Ovary (tissue), 9 donors: ENCODE measurements around the gene CPEB4. TPM values are rescaled to one million over a fixed set of nuclear protein-coding genes. Genes with fewer than 3 reads are reported as not detected.

Source experiments
- DNase-seq, 5 donors: peaks; one replicate each; pipeline ENCODE4 v3.0.0-alpha.2; 2019 to 2020
- H3K27ac ChIP-seq, 2 donors: fragments of 200-600 bp; one replicate each; pipeline versions ENCODE4 v1.5.1 to v1.8.0; 2019 to 2022
- H3K27me3 ChIP-seq: fragments of 200-600 bp; one replicate; pipeline ENCODE4 v1.8.0; 2022
- H3K36me3 ChIP-seq: fragments of 200-600 bp; sonication (generic); one replicate; pipeline ENCODE4 v1.5.1; 2019
- H3K4me1 ChIP-seq: one replicate; pipeline ENCODE4 v1.8.1; 2013; ENCODE audit warnings: mild to moderate bottlenecking, moderate library complexity; ENCODE audit not compliant: insufficient read depth
- H3K4me3 ChIP-seq: fragments of 200-600 bp; sonication (generic); one replicate; pipeline ENCODE4 v1.5.1; 2017
- H3K9me3 ChIP-seq, 2 donors: fragments of 200-600 bp in 1 of 2; sonication (generic) in 1 of 2; one replicate each; pipeline versions ENCODE4 v1.5.1 to v1.8.1; 2013 to 2019; ENCODE audit warnings: mild to moderate bottlenecking in 1 of 2, moderate library complexity in 1 of 2
- CTCF ChIP-seq, 3 donors: fragments of 450-650 bp in 2 of 3; fragments of 200-600 bp in 1 of 3; IDR thresholded peaks; one replicate each; pipeline versions ENCODE4 v1.5.1 to v1.8.0; 2016 to 2022; ENCODE audit warnings: antibody characterized with exemption in 3 of 3, mild to moderate bottlenecking in 1 of 3
- EP300 ChIP-seq: sonication (generic); formaldehyde crosslinking; IDR thresholded peaks from one replicate; pipeline ENCODE4 v1.6.1; 2017; ENCODE audit warnings: antibody characterized with exemption
- POLR2A ChIP-seq: fragments of 450-650 bp; IDR thresholded peaks from one replicate; pipeline ENCODE4 v1.6.1; 2017; ENCODE audit warnings: antibody characterized with exemption, mild to moderate bottlenecking, moderate library complexity
- WGBS, 3 donors: extraction: QIAGEN DNeasy Blood & Tissue Kit in 1 of 3; methylation state at CpG; one replicate each; pipeline versions ENCODE4 v1.1.5 to v1.1.7; 2013 to 2017; 5-methylcytosine and 5-hydroxymethylcytosine counted together
- intact Hi-C, 4 donors: fragments of 100-400 bp; cut with DNase I; formaldehyde crosslinking; loops; one replicate each; pipeline versions ENCODE4 v1.11.0 to v1.15.1; 2022 to 2023
- polyA plus RNA-seq, 2 donors: library from polyadenylated mRNA; stranded (reverse); fragments of 200-250 nt in 1 of 2; fragments of 350-450 nt in 1 of 2; fragmentation: Illumina TruSeq in 1 of 2; extraction: RNeasy Lipid Tissue Mini Kit (QIAGEN cat#74804) in 1 of 2; gene quantifications; one replicate each; pipeline ENCODE4 v1.2.3, GENCODE V29; 2013 to 2014
- total RNA-seq, 7 donors: library from RNA; depleted of rRNA in 2 of 7; stranded (reverse); fragments of >200 nt in 2 of 7; fragmentation: NEBNext Ultra II Directional in 3 of 7; extraction: Animal tissue kit (Norgen Biotek cat#: 25700) in 3 of 7; gene quantifications; one replicate each; pipeline versions ENCODE4 v1.1.0 to v1.2.4, GENCODE V29; 2016 to 2023
- donor health status: DM: no; HTN: no; CAD: no; lungs with moderate emphysema.
- donor health status: DM: no; HTN: no; CAD: no.
- donor health status: Bipolar disorder and iron deficiency.
- donor health status: DM: yes; HTN: yes; CAD: no.
- donor health status: DM: no; HTN: no; CAD: no.
- donor health status: DM: yes; HTN: yes; CAD: no.

The CPEB4 gene
- total and polyA plus RNA-seq, 9 donors, result 7.2 to 50.1 (median 23.2) TPM

- DNase-seq, result no peak
- 74 to 92% (median 83%) methylated on average over 3 of the region's 3 CpGs for whole genome bisulfite sequencing, 3 donors
- no peaks in the 10 kb centered on the region for H3K9me3 ChIP-seq
- H3K27ac ChIP-seq, result no peak overlapping the region
- TF ChIP-seq EP300 (no peak), CTCF (IDR thresholded peaks at IDR 0.05) (no peak), POLR2A (no peak)
- no peak overlapping the region for H3K4me3 ChIP-seq
- no peaks in the 10 kb centered on the region for H3K27me3 ChIP-seq
- intact Hi-C loops, result no loop called here
- H3K4me1 ChIP-seq, result no peaks in the 10 kb centered on the region
- H3K36me3 ChIP-seq, result no peaks in the 10 kb centered on the region
These were observed 44.4 kb upstream of the CPEB4 start for GRCh38 chr5:173843794-173844193.

- no peak for TF ChIP-seq CTCF (IDR thresholded peaks at IDR 0.05)
- TF ChIP-seq EP300, result no peak
- TF ChIP-seq POLR2A, result no peak
- Histone ChIP-seq H3K27ac (no peak overlapping the region), H3K9me3 (no peaks in the 10 kb centered on the region), H3K4me1 (no peaks in the 10 kb centered on the region), H3K36me3 (no peaks in the 10 kb centered on the region), H3K27me3 (no peaks in the 10 kb centered on the region), H3K4me3 (no peak overlapping the region)
- intact Hi-C loops, result no loop called here
- no peak for DNase-seq
- 92 to 93% (median 93%) methylated on average over 6 of the region's 6 CpGs for WGBS, 3 donors
These were observed 42.8 kb upstream of the CPEB4 start for GRCh38 chr5:173845321-173845720.

GRCh38 chr5:173846929-173847501, 41.1 kb upstream of the CPEB4 start:
- H3K4me1 ChIP-seq, result no peaks in the 10 kb centered on the region
- no peaks in the 10 kb centered on the region for H3K9me3 ChIP-seq
- no peaks in the 10 kb centered on the region for H3K27me3 ChIP-seq
- intact Hi-C loops, result no loop called here
- TF ChIP-seq EP300 (no peak), CTCF (IDR thresholded peaks at IDR 0.05) (no peak)
- H3K4me3 ChIP-seq, result no peak overlapping the region
- DNase-seq, result no peak
- WGBS, 3 donors, result 0 to 100% (median 48%) methylated on average over 1 of the region's 1 CpG
- H3K36me3 ChIP-seq, result no peaks in the 10 kb centered on the region
- H3K27ac ChIP-seq, result no peak overlapping the region

GRCh38 chr5:173848986-173849596, 39.1 kb upstream of the CPEB4 start:
- Histone ChIP-seq H3K27me3 (no peaks in the 10 kb centered on the region), H3K4me3 (no peak overlapping the region), H3K9me3 (no peaks in the 10 kb centered on the region), H3K4me1 (no peaks in the 10 kb centered on the region), H3K27ac (no peak overlapping the region), H3K36me3 (no peaks in the 10 kb centered on the region)
- intact Hi-C loops, result no loop called here
- 46 to 95% (median 90%) methylated on average over 2 of the region's 2 CpGs for WGBS, 3 donors
- TF ChIP-seq CTCF (IDR thresholded peaks at IDR 0.05), result no peak
- TF ChIP-seq EP300, result no peak
- TF ChIP-seq POLR2A, result no peak
- no peak for DNase-seq
